ENCODE data around the gene DEF6. TPM values are rescaled to one million over a fixed set of nuclear protein-coding genes. Genes with fewer than 3 reads are reported as not detected.

Gene DEF6
- total RNA-seq, 1 experiment from 2014 or later: 5.6 TPM

GRCh38 chr6:35341557-35341956, 43.9 kb downstream of the DEF6 start:
- Histone ChIP-seq H2AFZ (ENCODE audit: low read length) (peak overlapping the region; percentile 58), H3K4me1 (ENCODE audit: insufficient read depth, low read length) (peaks cover 5% of the 10 kb centered on the region; the same call in 1 of the 2 replicates), H3K79me1 (ENCODE audit: insufficient read depth, low read depth, low read length, poor library complexity, severe bottlenecking) (no peaks in the 10 kb centered on the region), H2BK20ac (ENCODE audit: low read depth, low read length, poor library complexity, severe bottlenecking) (no peak overlapping the region), H3K56ac (ENCODE audit: insufficient read length, low read depth, low read length) (no peak overlapping the region), H3K23me2 (ENCODE audit: insufficient read length, low read depth, low read length, poor library complexity, severe bottlenecking) (peaks cover 5% of the 10 kb centered on the region), H4K91ac (ENCODE audit: insufficient read length, low read depth, low read length) (no peak overlapping the region), H2AK5ac (ENCODE audit: insufficient read length, low read length) (no peak overlapping the region), H3K27ac (ENCODE audit: insufficient read length, low read depth, low read length) (no peak overlapping the region), H2BK12ac (ENCODE audit: insufficient read length, low read depth, low read length) (no peak overlapping the region), H3T11ph (ENCODE audit: low read length) (no peak overlapping the region), H3K18ac (ENCODE audit: insufficient read length, low read depth, low read length) (no peak overlapping the region), H3K27me3 (ENCODE audit: insufficient read depth, low read length) (no peaks in the 10 kb centered on the region), H4K8ac (replicated peaks; ENCODE audit: insufficient read length, low read depth, low read length) (no peak overlapping the region), H3K4ac (ENCODE audit: low read depth, low read length) (no peak overlapping the region), H2BK120ac (ENCODE audit: low read depth, low read length, poor library complexity, severe bottlenecking) (no peak overlapping the region), H3K9me3 (ENCODE audit: control insufficient read depth, low read depth, low read length) (no peaks in the 10 kb centered on the region), H4K20me1 (ENCODE audit: control insufficient read depth, insufficient read depth, insufficient read length) (no peaks in the 10 kb centered on the region), H3K9ac (ENCODE audit: extremely low read depth, insufficient read length, low read length) (no peak overlapping the region), H3K4me2 (ENCODE audit: insufficient read depth, insufficient read length, low read length) (no peak overlapping the region), H2BK15ac (ENCODE audit: low read depth, low read length) (no peak overlapping the region), H2BK5ac (ENCODE audit: insufficient read length, low read length) (no peak overlapping the region), H3K79me2 (ENCODE audit: insufficient read depth, low read length) (peaks cover 2% of the 10 kb centered on the region; the same call in 1 of the 2 replicates), H3K23ac (ENCODE audit: insufficient read length, low read depth, low read length) (no peak overlapping the region), H3K14ac (ENCODE audit: insufficient read depth, low read length) (no peak overlapping the region), H4K5ac (ENCODE audit: insufficient read length, low read depth, low read length) (no peak overlapping the region)
- H3K36me3 Mint-ChIP-seq (ENCODE audit: insufficient read depth in 1 of 3, low read depth in 3 of 3): peaks cover 3 to 6% (median 5%) of the 10 kb centered on the region in 3 experiments; a peak in 4 of 7 replicates
- H3K27ac Mint-ChIP-seq: no peak overlapping the region; a peak in 1 of 7 replicates
- peaks cover 10% of the 10 kb centered on the region for H3K27me3 Mint-ChIP-seq (ENCODE audit: low read depth)
- H3K9me3 Mint-ChIP-seq: peaks cover 8 to 9% of the 10 kb centered on the region in 2 experiments; a peak in 3 of 5 replicates
- DNase-seq: no peak
- peaks cover 13 to 16% of the 10 kb centered on the region in 2 experiments for H3K4me1 Mint-ChIP-seq
- no peak overlapping the region for H3K4me3 Mint-ChIP-seq
- TF ChIP-seq, protein P1, sequence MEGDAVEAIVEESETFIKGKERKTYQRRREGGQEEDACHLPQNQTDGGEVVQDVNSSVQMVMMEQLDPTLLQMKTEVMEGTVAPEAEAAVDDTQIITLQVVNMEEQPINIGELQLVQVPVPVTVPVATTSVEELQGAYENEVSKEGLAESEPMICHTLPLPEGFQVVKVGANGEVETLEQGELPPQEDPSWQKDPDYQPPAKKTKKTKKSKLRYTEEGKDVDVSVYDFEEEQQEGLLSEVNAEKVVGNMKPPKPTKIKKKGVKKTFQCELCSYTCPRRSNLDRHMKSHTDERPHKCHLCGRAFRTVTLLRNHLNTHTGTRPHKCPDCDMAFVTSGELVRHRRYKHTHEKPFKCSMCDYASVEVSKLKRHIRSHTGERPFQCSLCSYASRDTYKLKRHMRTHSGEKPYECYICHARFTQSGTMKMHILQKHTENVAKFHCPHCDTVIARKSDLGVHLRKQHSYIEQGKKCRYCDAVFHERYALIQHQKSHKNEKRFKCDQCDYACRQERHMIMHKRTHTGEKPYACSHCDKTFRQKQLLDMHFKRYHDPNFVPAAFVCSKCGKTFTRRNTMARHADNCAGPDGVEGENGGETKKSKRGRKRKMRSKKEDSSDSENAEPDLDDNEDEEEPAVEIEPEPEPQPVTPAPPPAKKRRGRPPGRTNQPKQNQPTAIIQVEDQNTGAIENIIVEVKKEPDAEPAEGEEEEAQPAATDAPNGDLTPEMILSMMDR (conservative IDR thresholded peaks at IDR 0.05): no peak
- WGBS (ENCODE audit: extremely low coverage, insufficient read length, low lambda C conversion rate): no CpG with 5 or more reads among the region's 13 CpGs
